GM19438 (cell line): ENCODE measurements around the gene SOWAHD.

Source experiments
- ATAC-seq: cut with Tn5 transposase; IDR thresholded peaks from one replicate; pipeline ENCODE4 v1.9.1; 2021; ENCODE audit warnings: low read depth; ENCODE audit not compliant: unreplicated experiment

Gene SOWAHD

DNA sequence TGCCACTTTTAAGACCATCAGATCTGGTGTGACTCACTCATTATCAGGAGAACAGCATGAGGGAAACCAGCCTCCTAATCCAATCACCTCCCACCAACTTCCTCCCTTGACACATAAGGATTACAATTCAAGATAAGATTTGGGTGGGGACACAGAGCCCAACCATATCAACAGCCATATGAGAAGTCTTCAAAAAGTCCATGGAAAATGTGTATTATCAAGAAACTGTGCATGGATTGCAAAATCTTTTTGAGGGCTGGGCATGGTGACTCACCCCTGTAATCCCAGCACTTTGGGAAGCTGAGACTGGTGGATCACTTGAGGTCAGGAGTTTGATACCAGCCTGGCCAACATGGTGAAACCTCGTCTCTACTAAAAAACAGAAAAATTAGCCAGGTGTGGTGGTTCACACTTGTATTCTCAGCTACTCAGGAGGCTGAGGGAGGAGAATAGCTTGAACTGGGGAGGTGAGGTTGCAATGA, 50.8 kb downstream of the SOWAHD start:
- no peak for ATAC-seq
